ENCODE data around the gene AMER2.
A peak's percentile ranks its signal among the peaks of the same experiment; 100 is the strongest.

DNA sequence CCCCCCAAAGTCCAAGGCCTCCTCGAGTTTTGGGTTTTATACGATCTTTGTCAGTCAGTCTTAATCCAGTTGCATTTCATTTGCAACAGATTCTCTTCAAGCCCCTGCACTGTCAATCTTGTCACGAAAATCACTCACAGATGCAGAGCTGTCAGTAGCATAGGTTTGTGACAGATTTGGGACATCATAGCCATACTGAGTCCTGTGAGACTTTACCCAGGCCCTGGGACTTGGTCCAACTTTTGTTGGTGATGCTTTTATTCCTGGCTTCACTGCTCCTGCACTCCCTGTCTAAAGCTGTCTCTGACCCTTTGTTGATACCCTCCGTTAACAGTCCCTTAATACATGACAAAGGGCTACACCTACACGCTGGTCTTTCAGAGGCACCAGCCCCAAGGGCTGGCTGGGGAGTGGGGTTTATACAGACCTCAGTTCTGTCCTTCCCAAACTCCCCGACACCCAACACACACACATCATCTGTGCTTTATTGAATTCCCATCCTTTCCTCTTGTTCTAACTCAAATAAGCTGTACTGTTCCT lies 40.1 kb downstream of the AMER2 start:
- TF ChIP-seq CTCF (conservative IDR thresholded peaks at IDR 0.05) (no peak), ZFX (IDR thresholded peaks at IDR 0.05) (peak; percentile 27; the same call in 1 of the 2 replicates)

All from C4-2B (cell line).